ENCODE data around the gene MAG.

- TF ChIP-seq YY1 (IDR thresholded peaks at IDR 0.05; ENCODE audit: insufficient read depth, insufficient read length) (no peak), SUZ12 (IDR thresholded peaks at IDR 0.05; ENCODE audit: extremely low read depth, insufficient read depth, insufficient read length) (no peak)
These were observed 70.5 kb downstream of the MAG start for GRCh38 chr19:35362261-35363000.

Measured in NT2/D1 (cell line).